Panc1 (cell line): ENCODE data around the gene IFNLR1.

Source experiments
- POLR2AphosphoS5 ChIP-seq: IDR thresholded peaks from 2 replicates; pipeline ENCODE4 v1.6.1; 2012; ENCODE audit warnings: mild to moderate bottlenecking, low read depth, low read length, moderate library complexity
- SIN3A ChIP-seq: IDR thresholded peaks from 2 replicates; pipeline ENCODE4 v1.6.1; 2012; ENCODE audit warnings: low read depth, mild to moderate bottlenecking, low read length, moderate library complexity, borderline replicate concordance; ENCODE audit not compliant: insufficient read depth
- TCF7L2 ChIP-seq: IDR thresholded peaks from 2 replicates; pipeline ENCODE4 v1.6.1; 2011; ENCODE audit warnings: mild to moderate bottlenecking, low read depth, low read length, inconsistent platforms
- TF ChIP-seq, protein P1 (sequence below): fragments of 450-650 bp; IDR thresholded peaks from 2 replicates; pipeline ENCODE4 v1.5.1; 2017; ENCODE audit warnings: mild to moderate bottlenecking
- TF ChIP-seq, protein P2 (sequence below), 2 experiments: IDR thresholded peaks; 2 replicates each; pipeline ENCODE4 v1.6.1; 2011 to 2012; ENCODE audit warnings: low read depth in 2 of 2, control low read depth in 1 of 2, low read length in 1 of 2, mild to moderate bottlenecking in 1 of 2, moderate library complexity in 1 of 2; ENCODE audit not compliant: insufficient read depth in 1 of 2

DNA sequence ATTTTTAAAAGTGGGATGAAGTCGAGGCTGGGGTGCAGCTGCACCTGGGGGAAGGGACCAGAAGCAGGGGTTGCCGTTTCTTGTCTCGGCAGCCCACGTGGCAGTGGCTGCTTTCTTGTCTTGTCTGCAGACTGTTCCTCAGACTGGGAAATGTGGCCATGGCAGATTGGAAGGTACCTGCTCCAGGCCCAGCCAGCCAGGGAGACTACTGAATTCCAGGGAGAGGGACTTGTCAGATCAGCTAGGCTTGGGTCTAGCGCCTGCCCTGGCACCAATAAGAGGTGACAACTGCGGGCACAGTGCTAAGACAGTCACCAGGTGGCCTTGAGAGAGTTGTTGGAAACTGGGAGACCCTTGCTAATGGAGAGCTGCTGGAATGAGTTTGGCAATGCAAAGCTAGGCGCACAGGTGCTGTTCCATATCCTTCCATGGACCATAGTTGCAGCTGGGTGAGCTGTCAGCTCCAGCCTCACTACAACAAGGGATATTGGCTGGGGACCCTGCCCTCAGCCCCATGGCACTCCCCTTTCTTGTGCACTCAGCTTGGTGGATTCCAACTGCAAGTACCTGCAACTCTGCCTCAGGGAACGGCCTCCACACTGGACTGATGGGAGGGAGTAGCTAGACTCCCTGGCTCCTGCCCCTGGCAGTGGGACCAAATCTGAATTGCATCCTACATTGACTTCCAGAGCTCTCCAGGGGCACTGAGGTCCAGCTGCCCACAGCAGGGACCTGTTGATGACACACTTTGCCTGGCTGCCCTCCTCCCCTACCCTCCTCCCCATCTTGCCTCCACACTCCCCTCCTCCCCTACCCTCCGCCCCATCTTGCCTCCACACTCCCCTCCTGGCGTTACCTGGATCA, 34.2 kb downstream of the IFNLR1 start:
- TF ChIP-seq POLR2AphosphoS5 (no peak), TCF7L2 (no peak), SIN3A (no peak)
- TF ChIP-seq, protein P1, sequence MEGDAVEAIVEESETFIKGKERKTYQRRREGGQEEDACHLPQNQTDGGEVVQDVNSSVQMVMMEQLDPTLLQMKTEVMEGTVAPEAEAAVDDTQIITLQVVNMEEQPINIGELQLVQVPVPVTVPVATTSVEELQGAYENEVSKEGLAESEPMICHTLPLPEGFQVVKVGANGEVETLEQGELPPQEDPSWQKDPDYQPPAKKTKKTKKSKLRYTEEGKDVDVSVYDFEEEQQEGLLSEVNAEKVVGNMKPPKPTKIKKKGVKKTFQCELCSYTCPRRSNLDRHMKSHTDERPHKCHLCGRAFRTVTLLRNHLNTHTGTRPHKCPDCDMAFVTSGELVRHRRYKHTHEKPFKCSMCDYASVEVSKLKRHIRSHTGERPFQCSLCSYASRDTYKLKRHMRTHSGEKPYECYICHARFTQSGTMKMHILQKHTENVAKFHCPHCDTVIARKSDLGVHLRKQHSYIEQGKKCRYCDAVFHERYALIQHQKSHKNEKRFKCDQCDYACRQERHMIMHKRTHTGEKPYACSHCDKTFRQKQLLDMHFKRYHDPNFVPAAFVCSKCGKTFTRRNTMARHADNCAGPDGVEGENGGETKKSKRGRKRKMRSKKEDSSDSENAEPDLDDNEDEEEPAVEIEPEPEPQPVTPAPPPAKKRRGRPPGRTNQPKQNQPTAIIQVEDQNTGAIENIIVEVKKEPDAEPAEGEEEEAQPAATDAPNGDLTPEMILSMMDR: no peak
- TF ChIP-seq, protein P2, sequence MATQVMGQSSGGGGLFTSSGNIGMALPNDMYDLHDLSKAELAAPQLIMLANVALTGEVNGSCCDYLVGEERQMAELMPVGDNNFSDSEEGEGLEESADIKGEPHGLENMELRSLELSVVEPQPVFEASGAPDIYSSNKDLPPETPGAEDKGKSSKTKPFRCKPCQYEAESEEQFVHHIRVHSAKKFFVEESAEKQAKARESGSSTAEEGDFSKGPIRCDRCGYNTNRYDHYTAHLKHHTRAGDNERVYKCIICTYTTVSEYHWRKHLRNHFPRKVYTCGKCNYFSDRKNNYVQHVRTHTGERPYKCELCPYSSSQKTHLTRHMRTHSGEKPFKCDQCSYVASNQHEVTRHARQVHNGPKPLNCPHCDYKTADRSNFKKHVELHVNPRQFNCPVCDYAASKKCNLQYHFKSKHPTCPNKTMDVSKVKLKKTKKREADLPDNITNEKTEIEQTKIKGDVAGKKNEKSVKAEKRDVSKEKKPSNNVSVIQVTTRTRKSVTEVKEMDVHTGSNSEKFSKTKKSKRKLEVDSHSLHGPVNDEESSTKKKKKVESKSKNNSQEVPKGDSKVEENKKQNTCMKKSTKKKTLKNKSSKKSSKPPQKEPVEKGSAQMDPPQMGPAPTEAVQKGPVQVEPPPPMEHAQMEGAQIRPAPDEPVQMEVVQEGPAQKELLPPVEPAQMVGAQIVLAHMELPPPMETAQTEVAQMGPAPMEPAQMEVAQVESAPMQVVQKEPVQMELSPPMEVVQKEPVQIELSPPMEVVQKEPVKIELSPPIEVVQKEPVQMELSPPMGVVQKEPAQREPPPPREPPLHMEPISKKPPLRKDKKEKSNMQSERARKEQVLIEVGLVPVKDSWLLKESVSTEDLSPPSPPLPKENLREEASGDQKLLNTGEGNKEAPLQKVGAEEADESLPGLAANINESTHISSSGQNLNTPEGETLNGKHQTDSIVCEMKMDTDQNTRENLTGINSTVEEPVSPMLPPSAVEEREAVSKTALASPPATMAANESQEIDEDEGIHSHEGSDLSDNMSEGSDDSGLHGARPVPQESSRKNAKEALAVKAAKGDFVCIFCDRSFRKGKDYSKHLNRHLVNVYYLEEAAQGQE (IDR thresholded peaks at IDR 0.05; ENCODE audit: insufficient read depth in 1 of 2, low read depth in 2 of 2, low read length in 1 of 2): no peak
